Nephron (organoid): ENCODE data around the gene PLXND1.

Experiments used
- H3K27ac Mint-ChIP-seq, 3 experiments: 2 replicates each; pipeline ENCODE4 v1.8.0; 2020; ENCODE audit warnings: mixed read lengths in 3 of 3, mild to moderate bottlenecking in 2 of 3, moderate library complexity in 1 of 3
- H3K27me3 Mint-ChIP-seq: 2 replicates; pipeline ENCODE4 v1.8.0; 2021; ENCODE audit warnings: low read depth, mild to moderate bottlenecking, moderate library complexity, mixed read lengths
- H3K36me3 Mint-ChIP-seq: 2 replicates; pipeline ENCODE4 v1.8.0; 2020; ENCODE audit warnings: low read depth, mixed read lengths
- H3K4me1 Mint-ChIP-seq: 2 replicates; pipeline ENCODE4 v1.8.0; 2020; ENCODE audit warnings: mixed read lengths
- H3K4me3 Mint-ChIP-seq, 3 experiments: 2 replicates each; pipeline ENCODE4 v1.8.0; 2020; ENCODE audit warnings: mild to moderate bottlenecking in 3 of 3, mixed read lengths in 3 of 3, moderate library complexity in 2 of 3
- H3K9me3 Mint-ChIP-seq: 2 replicates; pipeline ENCODE4 v1.8.0; 2020; ENCODE audit warnings: mixed read lengths
- TF ChIP-seq, protein P1 (sequence below), 3 experiments: fragments of 200-600 bp; sonication (generic); IDR thresholded peaks; one replicate each; pipeline ENCODE4 v1.5.0; 2021; ENCODE audit warnings: antibody characterized with exemption in 3 of 3; ENCODE audit not compliant: unreplicated experiment in 3 of 3

Gene PLXND1

DNA sequence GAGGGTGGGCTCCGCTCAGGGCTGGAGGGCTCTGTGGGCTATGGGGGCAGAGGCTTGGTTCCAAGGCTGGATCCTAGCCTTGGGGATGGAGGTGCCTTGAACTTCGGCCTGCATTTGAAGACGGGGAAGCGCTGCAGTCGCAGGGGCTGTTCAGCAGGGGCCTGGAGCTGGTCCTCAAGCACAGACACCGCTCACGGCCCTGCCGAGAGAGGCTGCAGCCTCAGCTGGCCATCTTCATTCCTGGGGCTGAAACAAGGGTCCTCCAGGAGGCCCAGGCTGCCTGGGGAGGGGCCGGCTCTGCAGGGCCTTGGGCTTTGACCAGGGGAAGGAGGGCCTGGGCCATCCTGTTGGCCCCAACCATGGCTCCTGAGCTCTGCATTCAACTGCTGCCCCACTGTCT is 25.6 kb upstream of the PLXND1 start:
- no peak overlapping the region for H3K27ac Mint-ChIP-seq
- H3K27me3 Mint-ChIP-seq = no peaks in the 10 kb centered on the region
- peaks cover 9% of the 10 kb centered on the region for H3K36me3 Mint-ChIP-seq
- peaks cover 9% of the 10 kb centered on the region for H3K4me1 Mint-ChIP-seq
- peaks cover 13% of the 10 kb centered on the region for H3K9me3 Mint-ChIP-seq
- no peak overlapping the region for H3K4me3 Mint-ChIP-seq
- TF ChIP-seq, protein P1, sequence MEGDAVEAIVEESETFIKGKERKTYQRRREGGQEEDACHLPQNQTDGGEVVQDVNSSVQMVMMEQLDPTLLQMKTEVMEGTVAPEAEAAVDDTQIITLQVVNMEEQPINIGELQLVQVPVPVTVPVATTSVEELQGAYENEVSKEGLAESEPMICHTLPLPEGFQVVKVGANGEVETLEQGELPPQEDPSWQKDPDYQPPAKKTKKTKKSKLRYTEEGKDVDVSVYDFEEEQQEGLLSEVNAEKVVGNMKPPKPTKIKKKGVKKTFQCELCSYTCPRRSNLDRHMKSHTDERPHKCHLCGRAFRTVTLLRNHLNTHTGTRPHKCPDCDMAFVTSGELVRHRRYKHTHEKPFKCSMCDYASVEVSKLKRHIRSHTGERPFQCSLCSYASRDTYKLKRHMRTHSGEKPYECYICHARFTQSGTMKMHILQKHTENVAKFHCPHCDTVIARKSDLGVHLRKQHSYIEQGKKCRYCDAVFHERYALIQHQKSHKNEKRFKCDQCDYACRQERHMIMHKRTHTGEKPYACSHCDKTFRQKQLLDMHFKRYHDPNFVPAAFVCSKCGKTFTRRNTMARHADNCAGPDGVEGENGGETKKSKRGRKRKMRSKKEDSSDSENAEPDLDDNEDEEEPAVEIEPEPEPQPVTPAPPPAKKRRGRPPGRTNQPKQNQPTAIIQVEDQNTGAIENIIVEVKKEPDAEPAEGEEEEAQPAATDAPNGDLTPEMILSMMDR (IDR thresholded peaks at IDR 0.05; ENCODE audit: unreplicated experiment in 3 of 3) = no peak

DNA sequence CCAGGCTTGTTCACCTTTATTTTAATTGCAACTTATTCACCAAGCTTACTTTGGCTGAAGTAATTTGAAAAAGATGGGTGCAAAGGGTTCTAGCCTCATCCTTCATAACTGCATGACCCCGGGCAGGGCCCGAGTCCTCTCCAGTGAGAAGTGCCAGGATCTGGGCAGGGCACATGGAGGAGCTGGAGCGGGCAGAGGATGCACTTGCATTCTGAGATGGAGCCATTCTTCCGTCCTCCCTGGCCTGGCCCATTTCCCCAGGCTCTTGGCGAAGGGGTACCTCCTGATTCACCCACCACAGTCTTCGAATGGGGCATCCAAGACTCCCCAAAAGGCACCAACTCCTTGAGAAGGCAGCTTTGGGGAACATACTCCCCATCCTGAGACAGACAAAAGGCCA is 22.5 kb upstream of the PLXND1 start:
- Mint-ChIP-seq H3K4me3 (no peak overlapping the region), H3K36me3 (no peaks in the 10 kb centered on the region), H3K4me1 (peaks cover 18% of the 10 kb centered on the region), H3K27ac (no peak overlapping the region), H3K9me3 (no peaks in the 10 kb centered on the region), H3K27me3 (no peaks in the 10 kb centered on the region)
- TF ChIP-seq, protein P1 (IDR thresholded peaks at IDR 0.05; ENCODE audit: unreplicated experiment in 3 of 3) = no peak

DNA sequence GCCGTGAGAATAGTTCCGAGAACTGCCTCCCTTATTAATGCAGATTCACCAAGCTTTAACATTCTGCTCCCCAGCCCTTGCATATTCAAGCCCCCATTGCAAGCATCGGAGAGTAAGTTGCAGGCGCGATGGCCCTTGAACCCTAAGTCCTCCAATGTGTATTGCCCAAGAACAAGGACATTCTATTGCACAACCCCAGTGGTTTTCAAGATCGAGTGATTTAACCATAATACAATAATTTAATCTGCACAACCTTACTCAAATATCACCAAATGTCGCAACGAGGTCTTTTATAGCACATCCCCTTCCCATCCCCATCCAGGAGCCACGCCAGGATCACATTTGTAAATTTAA is 21.7 kb upstream of the PLXND1 start:
- Mint-ChIP-seq H3K36me3 (no peaks in the 10 kb centered on the region), H3K4me1 (peaks cover 24% of the 10 kb centered on the region), H3K9me3 (no peaks in the 10 kb centered on the region), H3K27me3 (no peaks in the 10 kb centered on the region), H3K4me3 (peak overlapping the region; percentile 86 to 89 (median 88)), H3K27ac (peak overlapping the region; percentile 84 to 91 (median 90))
- TF ChIP-seq, protein P1 (IDR thresholded peaks at IDR 0.05; ENCODE audit: unreplicated experiment in 3 of 3) = no peak

DNA sequence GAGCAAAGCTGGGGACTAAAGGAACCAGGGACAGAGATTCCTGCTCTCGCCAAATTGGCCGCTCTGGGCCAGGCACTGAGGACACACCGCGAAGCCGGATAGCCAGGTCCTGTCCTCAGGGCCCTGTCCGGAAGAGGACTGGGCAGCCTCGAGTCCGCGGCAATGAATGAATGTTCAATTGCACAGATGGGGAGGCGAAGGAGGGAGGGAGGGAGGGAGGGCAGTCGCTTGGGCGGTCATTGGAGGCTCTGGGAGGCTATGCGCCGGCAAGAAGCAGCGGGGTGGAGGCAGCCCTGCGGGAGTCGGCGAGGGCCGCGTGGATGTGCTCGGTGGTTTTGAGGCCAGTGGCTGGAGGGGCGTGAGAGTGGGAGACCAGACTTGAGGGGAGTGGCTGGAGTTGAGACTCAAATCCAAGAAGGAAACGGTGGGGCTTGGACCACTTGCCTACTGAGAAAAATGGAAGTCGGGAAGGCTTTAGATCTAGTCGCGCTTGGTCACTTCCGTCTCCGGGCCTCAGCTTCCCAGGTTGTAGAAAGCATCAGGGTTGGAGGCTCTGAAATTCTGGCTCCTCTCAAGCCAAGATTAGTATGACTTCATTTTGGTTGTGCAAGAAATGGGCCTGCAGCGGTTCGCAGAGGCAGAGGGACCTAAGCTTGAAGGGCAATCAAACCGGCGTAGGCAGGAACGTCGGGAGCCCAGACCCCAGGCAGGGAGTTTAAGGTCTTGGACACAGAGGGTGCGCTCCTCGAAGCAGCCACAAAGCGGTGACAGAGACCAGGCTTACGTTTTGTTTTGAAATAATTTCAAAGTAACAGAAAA is 21.1 kb upstream of the PLXND1 start:
- Mint-ChIP-seq H3K4me3 (peak overlapping the region; percentile 86 to 89 (median 88)), H3K4me1 (peaks cover 24% of the 10 kb centered on the region), H3K27ac (peak overlapping the region; percentile 84 to 91 (median 90)), H3K27me3 (no peaks in the 10 kb centered on the region), H3K9me3 (no peaks in the 10 kb centered on the region), H3K36me3 (no peaks in the 10 kb centered on the region)
- TF ChIP-seq, protein P1 (IDR thresholded peaks at IDR 0.05; ENCODE audit: unreplicated experiment in 3 of 3) = peak; percentile 81 to 85 (median 82)

DNA sequence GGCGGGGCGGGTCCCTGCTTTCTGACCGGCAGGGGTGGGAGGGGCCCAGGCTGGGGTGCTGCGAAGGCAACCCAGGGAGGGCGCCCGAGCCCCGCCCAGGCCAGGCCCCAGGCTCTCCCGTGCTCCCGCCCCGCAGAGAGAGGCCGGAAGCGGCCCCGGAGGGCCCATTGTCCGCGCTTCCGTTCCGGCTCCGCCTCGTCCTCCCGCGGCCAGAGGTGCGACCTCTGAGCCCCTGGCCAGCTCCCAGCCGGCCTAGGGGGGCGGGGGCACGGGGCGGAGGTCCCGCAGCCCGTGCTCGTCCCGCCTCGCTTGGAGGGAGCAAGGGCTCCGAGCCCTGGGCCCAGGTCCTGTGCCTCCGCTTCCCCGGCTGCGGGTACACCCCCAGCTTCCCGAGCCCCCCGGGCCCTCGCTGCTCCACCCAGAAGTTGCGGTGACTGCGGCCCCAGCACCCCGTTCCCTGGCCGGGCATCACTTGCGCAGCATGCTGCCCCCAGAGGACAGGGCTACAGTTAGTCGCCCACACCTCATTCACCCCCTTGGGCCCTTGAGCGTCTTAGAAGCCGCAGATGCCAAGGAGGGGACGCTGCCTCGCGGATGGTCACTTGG is 20.4 kb upstream of the PLXND1 start:
- Mint-ChIP-seq H3K9me3 (no peaks in the 10 kb centered on the region), H3K27me3 (no peaks in the 10 kb centered on the region), H3K4me3 (peak overlapping the region; percentile 86 to 89 (median 88)), H3K27ac (peak overlapping the region; percentile 84 to 91 (median 90)), H3K4me1 (peaks cover 31% of the 10 kb centered on the region), H3K36me3 (no peaks in the 10 kb centered on the region)
- TF ChIP-seq, protein P1 (IDR thresholded peaks at IDR 0.05; ENCODE audit: unreplicated experiment in 3 of 3) = no peak
